PC-9 (cell line): ENCODE measurements around the gene TEX29. TPM values are rescaled to one million over a fixed set of nuclear protein-coding genes. Genes with fewer than 3 reads are reported as not detected.

Source experiments
- BruUV-seq: library from RNA; stranded (reverse); fragments of 400-500 nt; replicated peaks from 2 replicates; lab custom pipeline; 2021; lab: Mats Ljungman, UMichigan
- CTCF ChIA-PET: fragments of 300-600 bp; sonication (Branson Sonifier 250); formaldehyde crosslinking; loops from one replicate; lab custom pipeline; 2022; ENCODE audit warnings: antibody characterized with exemption; lab: Charles Lee
- POLR2A ChIA-PET: fragments of 300-600 bp; sonication (Branson Sonifier 250); formaldehyde crosslinking; loops from one replicate; lab custom pipeline; 2022; ENCODE audit warnings: antibody characterized with exemption; ENCODE audit not compliant: unreplicated experiment; lab: Charles Lee
- DNase-seq, 2 experiments: peaks; one replicate each; pipeline versions ENCODE4 v3.0.0 to v3.0.0-alpha.2; 2015 to 2022; ENCODE audit warnings: mixed read lengths in 1 of 2
- H2AFZ ChIP-seq: fragments of 200-600 bp; sonication (generic); 2 replicates; pipeline ENCODE4 v1.8.1; 2017; ENCODE audit warnings: antibody characterized with exemption
- H3F3A ChIP-seq: fragments of 200-600 bp; sonication (generic); 2 replicates; pipeline ENCODE4 v1.8.1; 2017; ENCODE audit warnings: antibody characterized with exemption, mild to moderate bottlenecking, low read depth; ENCODE audit not compliant: insufficient read depth
- H3K27ac ChIP-seq: fragments of 200-600 bp; sonication (generic); 2 replicates; pipeline ENCODE4 v1.6.1; 2016; ENCODE audit warnings: mixed run types
- H3K27me3 ChIP-seq: fragments of 200-600 bp; sonication (generic); 2 replicates; pipeline ENCODE4 v1.6.1; 2016; ENCODE audit warnings: low read depth, mixed run types; ENCODE audit not compliant: insufficient read depth
- H3K36me3 ChIP-seq: fragments of 200-600 bp; sonication (generic); 2 replicates; pipeline ENCODE4 v1.6.1; 2016; ENCODE audit warnings: low read depth, mixed run types
- H3K4me1 ChIP-seq: fragments of 200-600 bp; sonication (generic); replicated peaks from 2 replicates; pipeline ENCODE4 v1.6.1; 2016; ENCODE audit warnings: mixed run types; ENCODE audit not compliant: insufficient read depth
- H3K4me2 ChIP-seq: fragments of 200-600 bp; sonication (generic); 2 replicates; pipeline ENCODE4 v1.6.1; 2017; ENCODE audit warnings: mixed run types
- H3K4me3 ChIP-seq: fragments of 200-600 bp; sonication (generic); 2 replicates; pipeline ENCODE4 v1.6.1; 2016; ENCODE audit warnings: mixed run types
- H3K79me2 ChIP-seq: fragments of 200-600 bp; sonication (generic); 2 replicates; pipeline ENCODE4 v1.6.1; 2017; ENCODE audit warnings: low read depth, mixed run types
- H3K9me2 ChIP-seq: fragments of 200-600 bp; sonication (generic); 2 replicates; pipeline ENCODE4 v1.8.1; 2017; ENCODE audit warnings: mild to moderate bottlenecking; ENCODE audit not compliant: insufficient read depth
- H3K9me3 ChIP-seq: fragments of 200-600 bp; sonication (generic); 2 replicates; pipeline ENCODE4 v1.8.1; 2016; ENCODE audit warnings: low read depth; ENCODE audit not compliant: insufficient read depth
- H4K20me1 ChIP-seq: fragments of 200-600 bp; sonication (generic); 2 replicates; pipeline ENCODE4 v1.8.1; 2017; ENCODE audit not compliant: insufficient read depth
- CTCF ChIP-seq: fragments of 200-600 bp; sonication (generic); conservative IDR thresholded peaks from 2 replicates; pipeline ENCODE4 v1.6.1; 2017; ENCODE audit warnings: mixed run types, antibody characterized with exemption, mild to moderate bottlenecking, moderate library complexity
- EZH2 ChIP-seq: fragments of 200-600 bp; sonication (generic); IDR thresholded peaks from 2 replicates; pipeline ENCODE4 v1.8.0; 2017; ENCODE audit warnings: antibody characterized with exemption, low read depth
- intact Hi-C: fragments of 100-400 bp; cut with micrococcal nuclease; formaldehyde crosslinking; loops from one replicate; pipeline ENCODE4 v1.10.0; 2022; ENCODE audit not compliant: unreplicated experiment
- total RNA-seq: library from RNA; stranded (reverse); gene quantifications from 2 replicates; pipeline ENCODE4 v1.2.3, GENCODE V29; 2021

The TEX29 gene
- total RNA-seq, 1 experiment from 2014 or later, result not detected

GRCh38 chr13:111275382-111275781 lies 45.1 kb upstream of the TEX29 start:
- Histone ChIP-seq H3K9me3 (no peaks in the 10 kb centered on the region), H3K27ac (no peak overlapping the region), H3K27me3 (no peaks in the 10 kb centered on the region), H3F3A (no peaks in the 10 kb centered on the region), H3K36me3 (peaks cover 9% of the 10 kb centered on the region; the same call in 1 of the 2 replicates), H4K20me1 (no peaks in the 10 kb centered on the region), H3K79me2 (no peaks in the 10 kb centered on the region), H2AFZ (no peak overlapping the region), H3K9me2 (no peaks in the 10 kb centered on the region), H3K4me3 (no peak overlapping the region), H3K4me1 (no peaks in the 10 kb centered on the region), H3K4me2 (no peak overlapping the region)
- no TSS peak for BruUV-seq
- POLR2A ChIA-PET, result no interaction called here
- TF ChIP-seq EZH2, result no peak
- TF ChIP-seq CTCF, result no peak
- no peak for DNase-seq
- CTCF ChIA-PET, result no interaction called here
- intact Hi-C loops, result no loop called here

- ChIA-PET POLR2A (no interaction called here), CTCF (no interaction called here)
- intact Hi-C loops, result no loop called here
- no TSS peak for BruUV-seq
- no peak overlapping the region for H3K4me3 ChIP-seq
- H3K36me3 ChIP-seq, result peaks cover 9% of the 10 kb centered on the region; the same call in 1 of the 2 replicates
- H3K9me3 ChIP-seq, result no peaks in the 10 kb centered on the region
- no peak for TF ChIP-seq EZH2
- TF ChIP-seq CTCF, result no peak
- no peaks in the 10 kb centered on the region for H4K20me1 ChIP-seq
- H3F3A ChIP-seq, result no peaks in the 10 kb centered on the region
- H2AFZ ChIP-seq, result no peak overlapping the region
- no peaks in the 10 kb centered on the region for H3K79me2 ChIP-seq
- H3K9me2 ChIP-seq, result no peaks in the 10 kb centered on the region
- no peak overlapping the region for H3K27ac ChIP-seq
- no peaks in the 10 kb centered on the region for H3K27me3 ChIP-seq
- no peaks in the 10 kb centered on the region for H3K4me1 ChIP-seq
- no peak overlapping the region for H3K4me2 ChIP-seq
- DNase-seq, result no peak
Observed at GRCh38 chr13:111275995-111276618, 44.3 kb upstream of the TEX29 start.

DNA sequence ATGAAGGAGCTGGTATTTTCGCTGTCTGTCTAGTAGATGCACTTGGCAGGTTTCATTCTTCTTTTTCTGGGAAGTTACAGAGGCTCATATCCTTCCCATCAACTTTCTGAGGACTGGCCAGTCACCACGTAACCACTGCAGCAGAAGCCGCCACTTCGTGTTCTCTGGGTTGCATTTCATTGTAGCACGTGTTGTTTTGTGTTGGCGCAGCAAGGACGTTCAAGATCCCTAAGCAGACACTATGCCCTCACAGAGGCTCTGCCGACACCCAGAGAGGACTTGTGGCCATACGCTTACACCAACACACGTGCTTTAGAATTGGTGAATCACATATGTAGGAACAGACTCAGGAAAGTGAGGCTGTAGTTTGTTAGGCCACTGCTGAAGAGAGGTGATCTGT lies 42.2 kb upstream of the TEX29 start:
- H3K4me3 ChIP-seq, result no peak overlapping the region
- ChIA-PET POLR2A (interaction anchor here (0.6 kb wide), 1 partner anchor 324 kb away, joined by 3 read pairs; no protein-coding TSS in a partner anchor), CTCF (no interaction called here)
- intact Hi-C loops, result no loop called here
- no peak overlapping the region for H2AFZ ChIP-seq
- no peaks in the 10 kb centered on the region for H4K20me1 ChIP-seq
- no peak for DNase-seq
- no peak overlapping the region for H3K4me2 ChIP-seq
- no TSS peak for BruUV-seq
- no peaks in the 10 kb centered on the region for H3K9me3 ChIP-seq
- H3K79me2 ChIP-seq, result no peaks in the 10 kb centered on the region
- no peak for TF ChIP-seq EZH2
- no peak for TF ChIP-seq CTCF
- peaks cover 12% of the 10 kb centered on the region; the same call in 1 of the 2 replicates for H3K36me3 ChIP-seq
- no peaks in the 10 kb centered on the region for H3F3A ChIP-seq
- no peaks in the 10 kb centered on the region for H3K4me1 ChIP-seq
- no peaks in the 10 kb centered on the region for H3K27me3 ChIP-seq
- no peaks in the 10 kb centered on the region for H3K9me2 ChIP-seq
- H3K27ac ChIP-seq, result no peak overlapping the region
